ENCODE measurements around the gene RASSF10.

The RASSF10 gene

DNA sequence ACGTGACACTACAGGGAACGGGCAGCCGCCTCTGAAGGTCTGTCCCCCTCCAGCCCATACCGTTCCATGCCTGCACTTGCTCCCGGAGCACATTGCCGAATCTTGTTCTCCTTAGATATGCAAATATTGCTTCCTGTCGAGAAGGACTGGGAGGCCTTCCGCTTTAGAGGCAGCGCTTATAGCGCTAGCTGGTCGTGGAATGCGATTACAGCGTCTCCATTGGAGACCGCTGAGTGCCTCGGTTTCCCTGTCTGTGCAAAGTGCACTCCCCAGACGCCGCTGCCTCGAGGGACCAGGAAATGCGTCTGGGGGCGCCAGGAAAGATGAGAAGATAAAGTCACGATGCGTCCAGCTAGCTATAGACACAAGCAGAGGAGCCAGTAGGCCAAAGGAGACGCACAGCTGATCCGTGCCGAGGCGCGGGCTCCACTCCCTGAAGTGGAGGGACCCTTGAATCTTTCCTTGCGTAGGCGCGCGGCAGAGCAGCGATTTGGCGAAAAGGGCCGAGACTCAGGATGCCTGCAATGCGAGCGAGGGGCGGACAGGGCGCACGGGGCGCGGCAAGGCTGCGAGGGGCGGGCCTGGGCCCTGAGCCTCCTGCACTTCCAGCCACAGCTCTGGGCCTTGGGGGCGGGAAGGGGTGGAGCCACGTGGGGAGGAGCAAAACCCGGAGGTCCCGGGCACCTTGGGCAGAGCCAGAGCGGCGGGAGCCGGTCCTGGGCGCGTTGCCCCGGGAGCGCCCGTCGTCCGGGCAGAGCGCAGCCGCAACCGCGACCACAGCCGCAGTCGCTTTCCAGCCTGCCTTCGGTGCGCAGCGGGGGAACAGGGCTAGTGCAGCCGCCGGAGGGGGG is at the start of gene RASSF10:
TSS of gene RASSF10 (plus strand) at position 692 of the 851 bp plus-strand sequence. CDS start 261 bp downstream, outside the sequence.
- DNase-seq (ENCODE audit: low read depth), result no peak

DNA sequence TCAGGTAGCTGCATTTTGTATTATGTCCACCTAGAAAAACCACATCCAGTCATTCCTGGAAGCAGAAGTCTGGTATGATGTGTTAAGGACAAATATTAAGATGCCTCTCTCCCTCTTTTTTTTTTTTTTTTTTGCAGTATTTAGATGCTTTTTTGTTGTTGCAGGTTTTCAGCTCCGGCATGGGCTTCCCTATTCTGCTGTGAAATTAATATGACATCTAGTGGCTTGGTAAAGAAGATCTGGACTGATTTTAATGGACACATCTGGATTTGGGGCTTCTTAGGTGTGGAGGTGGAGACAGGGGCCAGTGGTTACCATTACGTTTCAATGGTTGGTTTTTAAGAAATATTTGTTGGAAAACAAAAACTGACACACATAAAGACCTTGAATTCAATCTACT is 47.5 kb upstream of the RASSF10 start:
- peak; percentile 8 for DNase-seq (ENCODE audit: low read depth)

DNA sequence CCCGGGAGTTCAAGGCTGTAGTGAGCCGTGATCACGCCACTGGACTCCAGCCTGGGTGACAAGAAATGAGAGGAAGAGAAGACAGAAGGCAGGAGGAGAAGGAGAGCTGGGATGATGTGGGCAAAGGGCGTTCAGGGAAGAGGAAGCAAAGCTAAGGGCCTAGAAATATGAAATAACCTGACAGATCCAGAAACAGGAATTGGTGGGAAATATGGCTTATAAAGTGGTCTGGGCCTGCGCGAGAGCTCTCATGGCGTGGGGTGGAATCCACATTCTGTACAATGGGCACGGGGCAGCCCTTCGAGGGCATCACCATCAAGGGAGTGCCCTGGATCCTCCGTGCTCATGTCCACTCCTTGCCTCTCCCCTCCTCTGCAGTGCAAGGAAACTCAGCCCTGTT is 46.8 kb upstream of the RASSF10 start:
- DNase-seq (ENCODE audit: low read depth), result no peak

DNA sequence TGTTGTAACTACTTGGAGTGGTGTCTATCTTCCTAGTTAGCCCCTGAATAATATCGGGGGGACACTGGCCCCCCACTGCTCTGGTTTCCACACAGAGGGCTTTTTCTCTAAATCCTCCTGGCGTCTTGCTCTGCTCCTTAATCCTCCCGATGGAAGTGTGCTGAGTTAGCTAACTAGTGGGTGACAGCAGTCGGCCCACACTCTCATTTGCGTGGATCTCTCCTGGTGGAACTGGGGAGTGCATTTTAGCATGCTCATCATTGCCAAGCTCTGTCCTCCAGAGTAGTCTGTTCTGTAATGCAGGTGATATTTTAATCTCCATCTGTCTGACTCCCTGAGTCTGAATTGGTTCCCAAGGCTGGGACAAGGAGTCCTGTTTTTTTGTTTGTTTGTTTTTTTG is 46.1 kb upstream of the RASSF10 start:
- no peak for DNase-seq (ENCODE audit: low read depth)

DNA sequence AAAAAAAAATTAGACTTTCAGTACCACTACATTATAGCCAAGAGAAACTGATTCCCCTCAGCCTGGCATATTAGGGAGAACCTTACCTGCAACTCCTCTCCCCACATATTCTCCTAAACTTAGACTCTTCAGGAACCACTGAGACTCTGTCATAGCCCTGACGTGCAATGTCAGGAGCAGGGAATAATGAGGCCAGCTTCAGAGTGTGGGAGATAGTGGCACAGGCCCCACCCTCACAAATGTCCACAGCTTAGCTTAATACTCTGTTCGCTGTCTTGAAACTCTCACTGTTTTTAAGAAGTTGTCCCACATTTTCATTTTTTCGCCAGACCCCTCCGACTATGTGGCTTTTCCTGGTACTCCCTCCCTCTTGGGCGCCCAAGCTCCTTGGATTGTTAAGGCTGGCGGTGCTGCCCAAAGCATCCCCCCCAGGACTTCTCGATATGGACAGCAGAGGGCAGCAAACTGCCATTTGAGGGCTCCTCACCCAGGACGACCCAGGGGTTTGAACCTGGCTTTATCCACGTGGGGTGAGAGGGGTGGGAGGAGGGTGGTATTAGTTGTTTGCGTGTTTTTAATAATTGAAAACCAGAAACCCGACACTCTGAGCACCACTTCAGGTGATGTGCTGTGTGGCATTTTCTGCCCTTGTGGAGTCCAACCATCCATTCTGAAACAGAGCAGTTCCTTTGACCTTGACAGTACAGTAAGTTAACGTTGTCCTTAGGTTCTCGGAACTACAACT is 45.2 kb upstream of the RASSF10 start:
- DNase-seq (ENCODE audit: low read depth), result peak; percentile 29

DNA sequence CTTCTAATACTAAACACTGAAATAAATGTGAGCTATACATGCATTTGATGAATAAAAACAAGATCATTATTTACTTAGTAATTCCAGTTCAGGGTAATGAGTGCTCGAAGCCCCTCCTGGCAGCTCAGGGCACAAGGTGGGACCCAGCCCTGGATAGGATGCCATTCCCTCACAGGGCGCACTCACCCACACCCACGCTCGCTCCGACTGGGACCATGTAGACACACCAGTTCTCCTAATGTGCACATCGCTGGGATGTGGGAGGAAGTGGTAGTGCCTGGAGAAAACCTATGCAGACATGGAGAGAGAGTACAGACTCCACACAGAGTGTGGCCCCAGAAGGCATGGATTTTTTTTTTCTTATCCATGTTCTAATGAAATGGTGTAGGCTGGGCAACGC is 44.5 kb upstream of the RASSF10 start:
- no peak for DNase-seq (ENCODE audit: low read depth)

DNA sequence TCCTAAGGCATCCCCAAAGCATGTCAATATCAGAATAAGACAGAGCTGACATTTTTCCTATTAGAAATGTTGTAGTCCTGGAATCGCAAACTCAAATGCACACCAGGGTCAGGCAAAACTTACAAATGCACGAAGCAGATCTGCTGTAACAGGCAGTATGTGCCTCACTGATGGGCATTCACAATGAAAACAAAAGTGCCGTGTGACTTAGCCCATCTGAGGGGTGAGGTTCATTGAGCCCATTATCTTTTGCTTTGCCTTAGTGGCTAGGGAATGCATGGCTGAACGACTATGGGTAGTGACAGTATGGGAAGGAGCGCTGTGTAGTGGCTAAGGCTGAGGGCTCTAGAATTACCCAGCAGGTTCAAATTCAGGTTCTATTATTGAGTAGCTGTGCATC is 43.1 kb upstream of the RASSF10 start:
- no peak for DNase-seq (ENCODE audit: low read depth)

DNA sequence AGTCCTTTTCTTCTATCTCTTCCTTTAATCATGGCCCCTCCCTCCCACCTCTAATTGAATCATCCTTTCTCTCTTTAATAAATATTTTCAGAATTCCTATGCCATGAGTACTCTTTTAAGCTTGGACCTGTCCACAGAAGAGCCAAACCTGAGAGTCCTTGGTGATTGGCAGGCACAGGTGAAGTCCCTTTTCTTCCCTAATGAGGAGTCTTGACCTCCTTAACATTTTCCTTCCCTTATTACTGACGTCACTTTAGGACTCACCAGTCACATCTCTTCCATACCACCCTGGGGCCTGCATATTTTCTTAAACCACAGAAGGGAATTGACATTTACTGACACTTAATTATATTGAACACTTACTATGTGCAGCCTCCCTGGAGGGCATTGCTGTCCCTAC is 41.0 kb upstream of the RASSF10 start:
- no peak for DNase-seq (ENCODE audit: low read depth)

DNA sequence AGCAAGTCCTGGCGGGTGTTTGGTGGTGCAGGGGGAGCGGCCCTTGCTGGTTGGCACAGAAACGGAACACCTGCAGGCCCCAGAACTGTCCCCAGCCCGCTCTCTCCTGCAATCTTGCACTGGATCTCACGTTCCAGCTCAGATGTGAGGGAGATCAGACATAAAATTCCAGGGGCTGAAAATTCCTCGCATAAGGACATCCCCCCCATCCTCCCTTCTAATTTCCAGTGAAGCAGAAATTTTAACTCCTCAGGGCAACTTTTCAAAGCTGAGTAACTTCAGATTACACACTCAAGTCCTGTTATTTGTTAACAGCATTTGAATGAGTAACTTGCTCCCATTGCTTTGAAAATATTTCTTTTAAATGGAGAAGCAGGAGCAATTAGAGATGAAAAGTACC is 40.3 kb upstream of the RASSF10 start:
- DNase-seq (ENCODE audit: low read depth), result no peak

DNA sequence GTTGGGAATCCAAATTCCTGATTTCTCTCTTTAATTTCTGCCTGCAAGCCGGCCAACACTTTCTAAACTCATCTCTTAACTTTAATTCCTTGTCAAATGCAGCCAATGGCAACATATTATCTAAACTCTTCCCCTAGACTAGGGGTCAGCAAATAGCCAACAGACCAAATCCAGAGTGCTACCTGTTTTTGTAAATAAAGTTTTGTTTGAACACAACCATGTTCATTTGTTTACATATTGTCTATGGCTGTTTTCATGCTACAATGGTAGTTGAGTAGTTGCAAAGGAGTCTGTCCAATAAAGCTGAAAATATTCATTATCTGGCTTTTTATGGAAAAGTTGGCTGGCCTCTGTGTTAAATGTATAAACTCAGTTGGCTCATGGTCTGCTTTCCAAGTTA is 37.2 kb upstream of the RASSF10 start:
- no peak for DNase-seq (ENCODE audit: low read depth)

DNA sequence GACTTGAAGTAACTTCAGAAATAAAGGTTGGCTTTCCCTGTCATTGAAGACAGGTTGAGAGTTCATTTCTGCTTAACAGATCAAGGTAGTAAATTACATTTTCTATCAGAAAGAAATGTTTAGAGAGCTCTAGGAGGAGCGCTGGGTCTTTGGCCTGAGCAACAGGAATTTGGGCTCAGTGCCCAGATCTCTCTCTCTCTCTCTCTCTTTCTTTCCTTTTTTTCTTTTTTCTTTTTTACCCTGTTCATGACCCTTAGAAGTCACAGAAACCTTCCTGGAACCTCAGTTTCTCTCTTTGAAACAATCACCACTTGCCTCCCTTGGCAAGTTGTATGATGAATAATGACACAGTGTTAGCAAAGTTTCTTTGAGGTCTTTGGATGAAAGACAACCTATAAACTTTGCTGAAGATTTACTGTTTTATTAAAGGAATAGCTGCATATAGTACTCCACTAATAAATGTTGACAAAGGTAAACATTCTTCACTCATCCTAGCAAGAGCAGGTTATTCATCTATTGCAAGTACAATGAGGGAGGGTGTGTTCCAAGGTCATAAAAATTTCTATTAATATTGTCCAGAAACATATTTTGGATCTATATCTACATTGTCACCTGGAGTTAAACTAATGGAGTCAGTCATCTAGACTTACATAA is 35.5 kb upstream of the RASSF10 start:
- DNase-seq (ENCODE audit: low read depth), result no peak

DNA sequence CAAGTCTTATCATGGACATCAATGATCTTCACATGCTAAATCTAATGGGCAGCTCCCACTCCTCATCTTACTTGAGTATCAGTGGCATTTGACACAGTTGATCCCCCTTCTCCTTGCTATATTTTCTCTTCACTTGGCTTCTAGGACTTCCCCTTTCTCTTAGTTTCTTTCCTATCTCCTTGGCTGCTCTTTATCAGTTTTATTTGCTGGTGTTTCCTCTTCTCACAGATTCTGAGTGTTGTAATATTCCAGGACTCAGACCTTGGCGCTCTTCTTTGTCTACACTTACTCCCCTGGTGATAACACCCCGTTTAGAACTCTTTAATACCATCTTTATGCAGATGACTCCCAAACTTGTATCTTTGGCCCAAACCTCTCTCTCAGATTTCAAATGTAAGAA is 33.9 kb upstream of the RASSF10 start:
- DNase-seq (ENCODE audit: low read depth), result no peak

DNA sequence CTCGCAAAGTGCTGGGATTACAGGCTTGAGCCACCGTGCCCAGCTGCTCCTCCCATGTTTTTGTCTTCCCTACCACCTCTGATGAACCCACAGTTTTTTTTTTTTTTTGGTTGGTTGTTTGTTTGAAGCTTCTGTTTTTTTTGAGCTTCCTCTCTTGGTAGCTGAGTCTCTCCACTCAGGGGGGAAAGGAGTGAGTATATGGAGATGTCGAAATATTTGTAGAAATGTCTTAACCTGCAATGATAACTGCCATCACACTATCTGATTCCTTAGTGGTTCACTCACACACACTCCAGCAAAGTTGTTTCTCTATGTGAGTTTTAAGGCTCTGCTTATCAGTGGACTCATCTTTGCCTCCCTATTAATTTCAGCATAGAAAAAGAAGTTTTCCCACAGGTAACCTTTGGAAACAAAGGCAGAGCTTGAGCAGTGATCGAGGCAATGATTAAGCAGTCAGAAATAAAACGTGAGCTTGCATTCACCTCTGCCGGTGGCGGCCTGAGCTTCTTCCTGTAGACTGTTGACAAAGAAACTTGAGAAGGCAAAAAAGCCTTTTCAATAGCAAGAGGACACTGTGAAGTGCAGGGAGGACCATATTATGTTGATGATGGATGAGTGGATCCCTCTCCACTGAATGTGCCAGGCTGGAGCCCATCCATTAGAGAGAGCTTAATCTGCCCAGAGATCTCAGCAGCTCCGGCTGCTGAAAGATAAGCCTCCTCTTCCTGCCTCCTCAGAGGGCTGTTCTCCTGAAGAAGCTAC is 29.0 kb upstream of the RASSF10 start:
- DNase-seq (ENCODE audit: low read depth), result no peak

DNA sequence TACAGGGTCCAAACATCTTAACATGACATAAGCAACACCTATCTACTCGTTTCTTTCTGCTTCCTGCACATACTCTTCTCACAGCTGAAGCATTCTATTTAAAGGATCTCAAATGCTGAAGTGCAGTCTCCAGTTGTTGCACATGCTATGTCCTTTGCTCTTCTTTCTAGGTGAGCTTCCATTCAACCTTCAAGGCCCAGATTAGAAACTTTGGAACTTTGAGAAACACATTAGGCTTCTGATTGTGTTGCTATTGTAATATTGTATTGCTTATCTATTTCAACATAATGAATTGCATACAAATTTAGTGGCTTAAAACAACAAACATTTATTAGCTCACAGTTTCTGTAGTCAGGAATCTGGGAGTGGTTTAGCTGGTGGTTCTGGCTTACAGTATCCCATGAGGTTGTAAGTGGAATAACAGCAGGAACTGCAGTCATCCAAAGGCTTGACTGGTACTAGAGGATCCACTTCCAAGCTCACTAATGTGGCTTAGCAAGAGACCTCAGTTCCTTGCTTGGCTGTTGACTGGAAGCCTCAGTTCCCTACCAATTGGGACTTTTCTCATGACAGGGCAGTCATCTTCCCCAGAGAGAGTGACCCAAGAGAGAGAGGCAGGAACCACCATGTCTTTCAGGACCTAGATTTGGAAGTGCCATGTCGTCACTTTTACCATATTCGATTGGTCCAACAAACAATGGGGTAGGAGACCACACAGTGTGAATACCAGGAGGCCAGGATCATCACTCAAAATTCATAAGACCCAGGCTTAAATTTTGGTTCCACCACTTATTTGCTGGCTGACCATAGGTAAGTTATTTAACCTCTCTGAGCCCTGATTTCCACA is 27.2 kb upstream of the RASSF10 start:
- DNase-seq (ENCODE audit: low read depth), result no peak

DNA sequence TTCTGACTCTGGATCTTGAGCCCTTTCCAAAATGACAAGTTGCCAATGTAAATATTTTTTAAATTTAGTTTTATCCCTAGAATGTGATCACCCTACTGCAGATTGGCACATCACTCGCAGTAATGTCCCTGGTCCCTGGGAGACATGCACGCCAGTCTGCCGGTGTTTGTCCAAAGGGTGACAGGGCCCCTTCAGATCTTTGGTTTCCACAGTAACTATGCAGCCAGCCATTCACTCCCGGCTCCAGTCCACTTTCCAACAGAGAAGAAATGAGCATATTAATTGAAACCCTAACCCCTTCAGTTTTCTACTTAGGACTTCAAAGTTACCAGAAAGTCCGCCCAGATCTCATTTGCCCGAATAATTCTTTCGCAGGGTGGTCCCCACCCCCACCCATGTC is 25.8 kb upstream of the RASSF10 start:
- no peak for DNase-seq (ENCODE audit: low read depth)

DNA sequence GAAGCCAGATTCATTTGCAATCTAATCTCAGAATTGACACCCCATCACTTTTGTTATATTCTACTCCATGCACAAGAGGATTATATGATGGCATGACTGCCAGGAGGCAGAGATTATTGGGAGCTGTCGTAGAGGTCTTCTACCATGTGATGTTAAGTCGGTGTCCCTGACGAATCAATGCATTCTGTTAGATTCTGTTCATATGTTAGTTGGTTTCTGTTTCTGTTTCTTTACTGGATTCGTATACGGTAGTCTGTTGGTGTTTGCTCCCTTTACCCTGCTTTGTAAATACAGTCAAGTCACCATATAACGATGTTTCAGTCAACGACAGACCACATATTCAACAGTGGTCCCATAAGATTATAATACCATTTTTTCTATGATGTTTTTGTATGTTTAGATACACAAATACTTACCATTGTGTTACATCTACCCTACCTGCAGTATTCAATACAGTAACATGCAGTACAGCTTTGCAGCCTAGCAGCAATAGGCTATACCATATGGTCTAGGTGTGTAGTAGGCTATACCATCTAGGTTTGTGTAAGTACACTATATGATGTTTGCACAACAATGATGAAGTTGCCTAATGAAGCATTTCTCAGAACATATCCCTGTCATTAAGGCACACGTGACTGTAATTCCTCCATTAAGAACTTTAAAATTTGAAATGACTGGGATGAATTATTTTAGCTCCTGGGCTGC is 22.8 kb upstream of the RASSF10 start:
- DNase-seq (ENCODE audit: low read depth), result no peak

DNA sequence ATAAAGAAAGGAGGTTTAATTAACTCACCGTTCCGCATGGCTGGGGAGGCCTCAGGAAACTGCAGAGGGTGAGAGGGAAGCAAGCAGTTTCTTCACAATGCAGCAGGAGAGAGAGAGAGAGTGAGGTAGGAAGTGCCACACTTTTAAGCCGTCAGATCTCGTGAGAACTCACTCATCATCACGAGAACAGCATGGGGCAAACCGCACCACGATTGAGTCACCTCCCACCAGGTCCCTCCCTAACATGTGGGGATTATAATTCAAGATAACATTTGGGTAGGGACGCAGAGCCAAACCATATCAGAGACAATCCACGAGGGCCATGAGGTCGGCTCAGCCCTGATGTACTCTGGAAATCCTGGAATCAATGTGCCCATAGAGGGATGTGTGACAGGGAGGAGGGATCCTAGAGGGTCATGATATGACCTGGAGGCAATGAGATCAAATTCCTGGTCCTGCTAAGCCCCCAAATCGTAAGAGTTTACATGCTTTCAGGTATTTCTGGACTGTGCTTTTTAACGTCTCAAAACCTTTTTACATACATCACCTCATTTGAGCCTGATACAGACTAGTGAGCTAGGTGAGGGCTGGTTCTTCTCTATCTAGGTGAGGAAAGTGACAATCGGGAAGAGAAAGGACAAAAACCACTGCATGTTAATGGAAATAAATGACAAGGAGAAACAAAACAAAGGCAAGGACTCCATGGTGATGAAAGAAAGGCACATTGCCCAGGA is 19.5 kb upstream of the RASSF10 start:
- no peak for DNase-seq (ENCODE audit: low read depth)

DNA sequence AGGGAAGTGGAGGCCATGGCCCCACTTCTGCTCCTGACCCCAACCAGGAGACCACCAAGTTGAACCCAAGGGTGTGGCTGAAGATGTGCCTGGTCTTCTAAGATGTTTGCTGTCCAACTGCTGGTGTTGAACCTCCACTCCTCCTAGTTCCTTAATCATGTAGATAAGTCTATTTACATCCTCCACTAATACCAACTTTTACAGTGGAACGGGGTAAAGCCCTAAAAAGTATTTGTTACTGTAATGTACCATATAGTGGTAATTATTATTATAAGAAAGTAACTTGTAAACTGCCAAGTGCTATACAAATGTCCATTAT is 19.0 kb upstream of the RASSF10 start:
- no peak for DNase-seq (ENCODE audit: low read depth)

DNA sequence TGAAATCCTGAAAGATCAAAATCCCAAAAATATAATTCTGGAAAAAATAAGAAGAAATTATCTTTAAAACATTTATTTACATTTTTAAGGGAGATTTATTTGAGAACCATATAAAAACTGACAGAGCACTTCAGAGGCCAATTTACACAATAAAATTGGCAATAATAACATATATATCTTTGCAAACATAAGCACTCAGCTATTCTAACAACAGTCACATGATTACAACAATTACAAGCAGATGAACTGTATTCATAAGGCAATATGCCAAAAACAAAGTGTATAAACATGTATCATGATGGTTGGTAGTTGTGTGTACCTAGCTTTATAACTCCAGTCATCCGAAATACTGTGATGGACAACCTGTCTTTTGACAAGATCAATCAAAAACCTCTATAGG is 17.7 kb upstream of the RASSF10 start:
- no peak for DNase-seq (ENCODE audit: low read depth)

DNA sequence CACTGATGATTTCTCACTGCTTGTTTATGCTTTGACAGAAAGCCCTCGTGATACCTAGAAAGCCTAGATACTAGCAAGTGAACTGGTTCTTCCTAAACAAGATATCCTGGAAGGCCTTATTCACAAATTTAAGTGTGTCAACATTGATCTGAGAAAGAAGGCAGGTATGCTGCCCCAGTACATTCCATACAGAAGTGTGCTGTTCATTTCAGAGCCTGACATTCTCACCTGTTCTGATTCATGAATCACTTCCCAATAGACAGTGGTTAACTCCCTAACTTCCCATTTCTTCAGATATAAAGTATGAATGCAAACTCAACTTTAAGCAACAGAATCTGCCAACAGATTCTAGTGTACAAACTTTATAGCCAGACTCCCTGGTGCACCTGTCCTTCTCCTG is 15.5 kb upstream of the RASSF10 start:
- no peak for DNase-seq (ENCODE audit: low read depth)
